A549 (cell line): ENCODE results near the gene GLB1L3. TPM values are rescaled to one million over a fixed set of nuclear protein-coding genes. Genes with fewer than 3 reads are reported as not detected.

Experiments
- ATAC-seq, 2 experiments: fragments of 200-7000 bp in 1 of 2; fragments of >200 bp in 1 of 2; cut with Nextera tagmentation in 1 of 2; cut with Tn5 transposase in 1 of 2; 3 replicates each; pipeline versions ENCODE4 v1.8.0 to v1.9.1; 2018 to 2020; ENCODE audit warnings: mild to moderate bottlenecking in 1 of 2, moderate library complexity in 1 of 2
- CTCF ChIA-PET: fragments of 300-600 bp; sonication (Branson Sonifier 250); formaldehyde crosslinking; extraction: SDS; loops from one replicate; lab custom pipeline; 2021; ENCODE audit warnings: antibody characterized with exemption, inconsistent platforms; lab: Yijun Ruan, JAX
- POLR2A ChIA-PET: fragments of 350-600 bp; formaldehyde crosslinking; extraction: SDS; loops from one replicate; lab custom pipeline; 2021; ENCODE audit warnings: antibody characterized with exemption, inconsistent platforms; lab: Yijun Ruan, JAX
- DNase-seq, 2 experiments: peaks; one replicate each; pipeline versions ENCODE4 v3.0.0 to v3.0.0-alpha.2; 2011 to 2016; ENCODE audit warnings: low read depth in 1 of 2, low spot score in 1 of 2
- FAIRE-seq: peaks from 2 replicates; lab custom pipeline; 2011; peaks lifted over from hg19 to GRCh38; lab: Jason Lieb, UNC
- H3K27ac ChIP-seq, 2 experiments: fragments of >200 bp; sonication (Bioruptor Twin); formaldehyde crosslinking; 3 replicates each; pipeline ENCODE4 v1.5.1; 2016 to 2017
- H3K4me1 ChIP-seq: fragments of >200 bp; sonication (Bioruptor Twin); formaldehyde crosslinking; 3 replicates; pipeline ENCODE4 v1.6.1; 2016
- H3K4me2 ChIP-seq: fragments of >200 bp; sonication (Bioruptor Twin); formaldehyde crosslinking; 3 replicates; pipeline ENCODE4 v1.6.1; 2016
- H3K4me3 ChIP-seq: fragments of >200 bp; sonication (Bioruptor Twin); formaldehyde crosslinking; 3 replicates; pipeline ENCODE4 v1.5.1; 2016
- H3K9me3 ChIP-seq: fragments of >200 bp; sonication (Bioruptor Twin); formaldehyde crosslinking; 3 replicates; pipeline ENCODE4 v1.6.1; 2016
- CBX8 ChIP-seq: fragments of 200-600 bp; sonication (generic); IDR thresholded peaks from 2 replicates; pipeline ENCODE4 v1.6.1; 2016
- CHD2 ChIP-seq: fragments of 150-350 bp; IDR thresholded peaks from 2 replicates; pipeline ENCODE4 v1.6.1; 2014; ENCODE audit warnings: low read length; ENCODE audit not compliant: partially characterized antibody
- FOXS1 ChIP-seq: fragments of 250-450 bp; sonication (Bioruptor Pico); IDR thresholded peaks from 2 replicates; pipeline ENCODE4 v1.5.0; 2020; ENCODE audit warnings: mild to moderate bottlenecking, moderate library complexity
- GATA3 ChIP-seq: IDR thresholded peaks from 2 replicates; pipeline ENCODE4 v1.6.1; 2012; ENCODE audit warnings: borderline replicate concordance
- HOXA7 ChIP-seq: fragments of 250-450 bp; sonication (Bioruptor Pico); IDR thresholded peaks from 2 replicates; pipeline ENCODE4 v1.5.0; 2020; ENCODE audit warnings: mild to moderate bottlenecking, moderate library complexity
- JUN ChIP-seq, 2 experiments: fragments of >200 bp; sonication (Bioruptor Twin); formaldehyde crosslinking; IDR thresholded peaks; 2 replicates in 1 of 2; 3 replicates in 1 of 2; pipeline ENCODE4 v1.6.1; 2016 to 2017
- KDM1A ChIP-seq: fragments of 200-600 bp; sonication (generic); IDR thresholded peaks from 2 replicates; pipeline ENCODE4 v1.6.1; 2016; ENCODE audit warnings: low read depth, mild to moderate bottlenecking
- KDM5A ChIP-seq: fragments of 200-600 bp; sonication (generic); IDR thresholded peaks from 2 replicates; pipeline ENCODE4 v1.6.1; 2016; ENCODE audit warnings: antibody characterized with exemption, mild to moderate bottlenecking
- POLR2A ChIP-seq: IDR thresholded peaks from 2 replicates; pipeline ENCODE4 v1.6.1; 2012; ENCODE audit warnings: mild to moderate bottlenecking, low read length
- POLR2AphosphoS2 ChIP-seq: conservative IDR thresholded peaks from 2 replicates; pipeline ENCODE4 v1.6.1; 2012; ENCODE audit warnings: low read length, improper control_type of control experiment, inconsistent platforms
- RAD21 ChIP-seq, 2 experiments: fragments of >200 bp in 1 of 2; sonication (Bioruptor Twin) in 1 of 2; formaldehyde crosslinking in 1 of 2; IDR thresholded peaks in 1 of 2; conservative IDR thresholded peaks in 1 of 2; 2 replicates in 1 of 2; 3 replicates in 1 of 2; pipeline ENCODE4 v1.6.1; 2012 to 2018; ENCODE audit warnings: inconsistent platforms in 1 of 2
- RARB ChIP-seq: fragments of 250-450 bp; sonication (Bioruptor Pico); IDR thresholded peaks from 2 replicates; pipeline ENCODE4 v1.8.0; 2021; ENCODE audit warnings: mild to moderate bottlenecking, moderate library complexity
- REST ChIP-seq: fragments of 200-600 bp; sonication (generic); IDR thresholded peaks from 2 replicates; pipeline ENCODE4 v1.6.1; 2016; ENCODE audit warnings: antibody characterized with exemption, mild to moderate bottlenecking, moderate library complexity
- TP53 ChIP-seq: fragments of 250-450 bp; sonication (Bioruptor Pico); IDR thresholded peaks from 2 replicates; pipeline ENCODE4 v1.5.0; 2021; ENCODE audit warnings: mild to moderate bottlenecking, moderate library complexity
- ZFP36 ChIP-seq: fragments of 450-650 bp; IDR thresholded peaks from 2 replicates; pipeline ENCODE4 v1.6.1; 2014; ENCODE audit warnings: borderline replicate concordance; ENCODE audit not compliant: partially characterized antibody
- WGBS: methylation state at CpG from one replicate; pipeline ENCODE4 v1.1.6; 2017; ENCODE audit errors: missing lambda C conversion rate; 5-methylcytosine and 5-hydroxymethylcytosine counted together
- polyA plus RNA-seq, 4 experiments: library from polyadenylated mRNA; depleted of rRNA in 3 of 4; stranded (reverse); fragments of >200 nt; fragmentation: RNase III in 1 of 4; extraction: RNeasy Plus Mini Kit Qiagen cat#74134 plus additional on column Dnase treatment in 1 of 4; gene quantifications; 2 replicates in 3 of 4; 3 replicates in 1 of 4; pipeline ENCODE4 v1.2.3, GENCODE V29; 2011 to 2017
- TF ChIP-seq, protein P1 (sequence below): fragments of >200 bp; sonication (Bioruptor Twin); formaldehyde crosslinking; IDR thresholded peaks from 3 replicates; pipeline ENCODE4 v1.6.1; 2016

The GLB1L3 gene
- polyA plus RNA-seq, 2 of the 4 experiments (the other 2 are of a cell fraction), result not detected

- TF ChIP-seq, protein P1, sequence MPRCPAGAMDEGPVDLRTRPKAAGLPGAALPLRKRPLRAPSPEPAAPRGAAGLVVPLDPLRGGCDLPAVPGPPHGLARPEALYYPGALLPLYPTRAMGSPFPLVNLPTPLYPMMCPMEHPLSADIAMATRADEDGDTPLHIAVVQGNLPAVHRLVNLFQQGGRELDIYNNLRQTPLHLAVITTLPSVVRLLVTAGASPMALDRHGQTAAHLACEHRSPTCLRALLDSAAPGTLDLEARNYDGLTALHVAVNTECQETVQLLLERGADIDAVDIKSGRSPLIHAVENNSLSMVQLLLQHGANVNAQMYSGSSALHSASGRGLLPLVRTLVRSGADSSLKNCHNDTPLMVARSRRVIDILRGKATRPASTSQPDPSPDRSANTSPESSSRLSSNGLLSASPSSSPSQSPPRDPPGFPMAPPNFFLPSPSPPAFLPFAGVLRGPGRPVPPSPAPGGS, result no peak
- TF ChIP-seq ZFP36 (no peak), CBX8 (no peak)
- TF ChIP-seq, all 56 proteins: peak for 0
Measured at GRCh38 chr11:134267966-134268365, 8.2 kb upstream of the GLB1L3 start (continued).

DNA sequence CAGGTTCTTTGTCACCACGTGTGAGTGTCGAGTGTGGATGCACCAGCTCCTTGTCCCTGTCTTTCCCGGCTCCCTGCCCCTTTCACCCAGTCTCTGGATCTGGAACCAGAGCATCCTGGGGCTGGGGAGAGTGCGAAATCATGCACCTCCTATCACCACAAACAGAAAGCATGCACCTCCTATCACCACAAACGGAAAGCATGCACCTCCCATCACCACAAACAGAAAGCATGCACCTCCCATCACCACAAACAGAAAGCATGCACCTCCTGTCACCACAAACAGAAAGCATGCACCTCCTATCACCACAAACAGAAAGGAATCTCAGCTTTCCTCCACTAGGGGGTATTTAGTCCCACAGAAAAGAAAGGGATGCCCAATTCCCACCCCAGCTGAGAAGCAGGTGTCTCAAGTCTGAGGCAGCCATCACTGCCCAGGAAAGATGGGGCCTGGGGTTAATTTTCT, 5.9 kb upstream of the GLB1L3 start:
- POLR2A ChIA-PET, result no interaction called here
- FAIRE-seq (no peak), ATAC-seq (peak; percentile 54 to 79; a peak in 3 of 6 replicates), DNase-seq (peak in 1 of 2 experiments; percentile 31)
- CTCF ChIA-PET, result interaction anchor here (0.9 kb wide), 1 partner anchor 9 kb away, joined by 3 read pairs; no protein-coding TSS in a partner anchor
- Histone ChIP-seq H3K27ac (no peak overlapping the region), H3K9me3 (no peaks in the 10 kb centered on the region), H3K4me1 (0 out of 3 replicates have a peak, but pooled peaks cover under 1% of the 10 kb centered on the region), H3K4me2 (no peak overlapping the region), H3K4me3 (no peak overlapping the region)
- 10% methylated on average over 3 of the region's 5 CpGs for WGBS
- no peak for TF ChIP-seq REST
- TF ChIP-seq RAD21 (conservative IDR thresholded peaks at IDR 0.05 in 1 of 2, IDR thresholded peaks at IDR 0.05 in 1 of 2), result no peak
- TF ChIP-seq POLR2AphosphoS2, result no peak
- no peak for TF ChIP-seq ZFP36
- no peak for TF ChIP-seq KDM5A
- TF ChIP-seq GATA3, result no peak
- no peak for TF ChIP-seq POLR2A
- TF ChIP-seq HOXA7 (CRISPR knock-in tag), result no peak
- TF ChIP-seq CHD2, result no peak
- TF ChIP-seq FOXS1 (CRISPR knock-in tag), result no peak
- no peak for TF ChIP-seq JUN (IDR thresholded peaks at IDR 0.05)

DNA sequence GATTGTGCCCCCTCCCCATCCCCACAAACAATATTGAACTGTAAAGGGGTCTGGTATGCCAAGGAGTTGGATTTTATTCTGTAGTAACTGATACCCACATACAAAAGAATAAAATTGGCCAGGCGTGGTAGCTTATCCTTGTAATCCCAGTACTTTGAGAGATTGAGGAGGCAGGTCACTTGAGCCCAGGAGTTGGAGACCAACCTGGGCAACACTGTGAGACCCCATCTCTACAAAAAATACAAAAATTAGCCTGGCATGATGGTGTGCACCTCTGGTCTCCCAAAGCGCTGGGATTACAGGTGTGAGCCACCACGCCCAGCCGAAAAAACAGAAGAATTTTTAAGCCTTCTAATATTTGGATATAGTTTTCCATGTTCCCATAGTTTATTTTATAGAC, 4.2 kb upstream of the GLB1L3 start:
- no peak for FAIRE-seq
- Histone ChIP-seq H3K9me3 (no peaks in the 10 kb centered on the region), H3K4me2 (no peak overlapping the region), H3K27ac (no peak overlapping the region), H3K4me1 (peaks cover 3% of the 10 kb centered on the region; the same call in 1 of the 3 replicates), H3K4me3 (no peak overlapping the region)
- TF ChIP-seq CHD2 (no peak), RARB (CRISPR knock-in tag) (no peak), TP53 (no peak), KDM1A (no peak)
- no peak for DNase-seq
- WGBS, result 91% methylated on average over 3 of the region's 4 CpGs
- ATAC-seq, result no peak
- ChIA-PET POLR2A (no interaction called here), CTCF (no interaction called here)
